NOMO-1 treated with dmso at 0.1 percent for 144 hours (cell line): ENCODE results near the gene FNDC4.
"Not testable (repeated sequence)": the region's sequence is repeated elsewhere in the genome, so short reads cannot be mapped to it uniquely, and the experiment has no call there.

Source experiments
- DNase-seq: peaks from one replicate; lab custom pipeline; 2025; ENCODE audit not compliant: unreplicated experiment; lab: John Stamatoyannopoulos, UW

Gene FNDC4

GRCh38 chr2:27494944-27495554 is at the start of gene FNDC4:
TSS of gene FNDC4 (minus strand) at chr2:27495200. CDS start at chr2:27494679, 521 bp downstream.
- no peak for DNase-seq

- no peak for DNase-seq
Observed at GRCh38 chr2:27544143-27544821, 49.3 kb upstream of the FNDC4 start.

GRCh38 chr2:27539649-27540048 is 44.6 kb upstream of the FNDC4 start:
- DNase-seq = not testable (repeated sequence)

- not testable (repeated sequence) for DNase-seq
Observed at GRCh38 chr2:27538839-27539450, 43.9 kb upstream of the FNDC4 start.

GRCh38 chr2:27537287-27537686 is 42.3 kb upstream of the FNDC4 start:
- no peak for DNase-seq

GRCh38 chr2:27531983-27532382 is 37.0 kb upstream of the FNDC4 start:
- no peak for DNase-seq

- DNase-seq = no peak
Observed at GRCh38 chr2:27527182-27527581, 32.2 kb upstream of the FNDC4 start.

GRCh38 chr2:27522400-27522945 is 27.5 kb upstream of the FNDC4 start:
- DNase-seq = no peak

GRCh38 chr2:27520316-27520715 is 25.3 kb upstream of the FNDC4 start:
- DNase-seq = no peak

GRCh38 chr2:27518782-27519113 is 23.7 kb upstream of the FNDC4 start:
- DNase-seq = no peak

GRCh38 chr2:27518113-27518781 is 23.2 kb upstream of the FNDC4 start:
- DNase-seq = no peak

GRCh38 chr2:27509326-27509725 is 14.3 kb upstream of the FNDC4 start:
- no peak for DNase-seq

- no peak for DNase-seq
Observed at GRCh38 chr2:27507293-27507692, 12.3 kb upstream of the FNDC4 start.

- DNase-seq = no peak
Observed at GRCh38 chr2:27506587-27506986, 11.6 kb upstream of the FNDC4 start.

GRCh38 chr2:27502142-27502541 is 7.1 kb upstream of the FNDC4 start:
- DNase-seq = no peak

GRCh38 chr2:27501042-27501441 is 6.0 kb upstream of the FNDC4 start:
- DNase-seq = no peak

GRCh38 chr2:27498975-27499374 is 4.0 kb upstream of the FNDC4 start:
- DNase-seq = no peak

- no peak for DNase-seq
Observed at GRCh38 chr2:27497288-27497627, 2.3 kb upstream of the FNDC4 start.

- DNase-seq = no peak
Observed at GRCh38 chr2:27496357-27497287, 1.6 kb upstream of the FNDC4 start, which contains the start of gene GCKR. TSS of gene GCKR (plus strand) at chr2:27496839. CDS start at chr2:27496905, 66 bp downstream.

GRCh38 chr2:27495840-27496356 is 898 bp upstream of the FNDC4 start:
- no peak for DNase-seq
